NCI-H2107 treated with DMSO at 0.1 percent for 48 hours (cell line): ENCODE data around the gene URB2.
"Not testable (repeated sequence)": the region's sequence is repeated elsewhere in the genome, so short reads cannot be mapped to it uniquely, and the experiment has no call there.

Source experiments
- DNase-seq: peaks from one replicate; lab custom pipeline; 2025; ENCODE audit not compliant: unreplicated experiment; lab: John Stamatoyannopoulos, UW

The URB2 gene

DNA sequence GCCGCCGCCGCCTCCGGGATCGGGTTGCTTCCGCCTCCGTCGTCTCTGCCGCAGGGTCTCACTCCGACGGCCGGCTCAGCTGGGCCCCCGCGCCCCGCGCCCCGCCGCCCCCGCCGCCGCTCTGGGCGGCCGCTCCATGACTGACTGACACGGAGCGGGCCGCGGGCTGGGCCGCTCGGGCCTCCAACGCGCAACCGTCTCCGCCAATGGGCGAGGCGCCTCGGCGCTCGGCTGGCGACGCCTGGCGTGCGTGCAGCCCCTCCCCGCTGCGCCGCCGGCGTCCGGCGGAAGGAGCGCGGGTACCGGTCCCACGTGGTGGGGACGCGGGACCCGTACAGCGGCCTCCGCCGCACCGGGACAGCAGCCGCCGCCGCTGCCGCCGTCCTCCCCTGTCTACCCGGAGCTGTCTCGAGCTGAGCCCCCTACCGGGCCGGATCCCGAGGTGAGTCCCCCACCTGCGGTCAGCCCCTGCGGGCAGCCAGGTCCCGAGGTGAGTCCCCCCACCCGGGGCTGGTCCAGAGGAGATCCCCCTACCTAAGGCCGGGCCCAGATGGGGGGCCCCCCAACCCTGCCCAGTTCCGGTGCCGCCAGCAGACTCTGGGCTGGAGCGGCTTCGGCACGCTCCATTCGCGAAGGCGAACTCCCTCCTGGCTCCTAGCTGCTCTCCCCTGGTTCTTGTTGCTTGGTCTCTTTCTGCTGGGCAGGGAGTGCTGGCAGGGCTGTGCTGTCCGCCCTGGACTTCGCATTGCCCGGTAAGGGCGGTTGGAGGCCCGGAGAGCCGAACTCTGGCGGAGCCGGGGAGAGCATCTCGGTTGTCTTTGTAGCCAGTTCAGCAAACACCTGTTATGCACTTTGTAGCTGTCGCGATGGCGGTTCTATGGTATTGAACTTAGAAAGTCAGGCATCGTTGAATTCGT, at the start of gene URB2, which contains the start of gene TAF5L:
URB2 (plus strand) TSS at position 333 of the 917 bp plus-strand sequence. CDS start 1,387 bp downstream, outside the sequence.
TAF5L (minus strand) TSS at position 208 of the 917 bp plus-strand sequence. CDS start 11,640 bp downstream, outside the sequence.
- DNase-seq = peak; percentile 68

DNA sequence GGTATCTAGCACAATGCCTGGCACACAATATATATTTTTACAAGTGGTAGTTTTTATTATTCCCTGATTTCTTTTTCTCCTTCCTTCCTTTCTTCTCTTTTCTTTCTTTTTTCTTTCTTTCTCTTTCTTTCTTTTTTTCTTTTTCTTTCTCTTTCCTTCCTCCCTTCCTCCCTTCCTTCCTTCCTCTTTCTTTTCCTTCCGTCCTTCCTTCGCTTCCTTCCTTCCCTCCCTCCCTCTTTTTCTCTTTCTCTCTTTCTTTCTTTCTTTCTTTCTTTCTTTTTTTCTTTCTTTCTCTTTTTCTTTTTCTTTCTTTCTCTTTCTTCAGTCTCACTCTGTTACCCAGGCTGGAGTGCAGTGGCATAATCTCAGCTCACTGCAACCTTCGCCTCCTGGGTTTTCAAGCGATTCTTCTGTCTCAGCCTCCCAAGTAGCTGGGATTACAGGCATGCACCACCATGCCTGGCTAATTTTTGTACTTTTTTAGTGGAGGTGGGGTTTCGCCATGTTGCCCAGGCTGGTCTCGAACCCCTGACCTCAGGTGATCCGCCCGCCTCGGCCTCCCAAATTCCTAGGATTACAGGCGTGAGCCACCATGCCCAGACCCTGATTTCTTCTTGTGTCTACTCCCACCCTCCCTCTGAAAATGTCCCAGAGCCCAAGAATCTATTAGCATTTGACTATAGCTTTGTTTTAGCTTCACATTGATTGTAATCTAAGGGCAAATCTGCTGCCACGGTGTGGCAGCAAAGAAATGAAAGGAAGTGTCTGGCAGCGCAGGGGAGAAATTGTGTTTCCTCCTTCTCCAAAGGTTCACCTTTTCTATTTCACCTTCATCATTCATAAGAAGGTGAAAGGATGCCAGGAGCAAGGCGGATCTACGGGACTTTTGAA, 47.6 kb upstream of the URB2 start:
- no peak for DNase-seq

DNA sequence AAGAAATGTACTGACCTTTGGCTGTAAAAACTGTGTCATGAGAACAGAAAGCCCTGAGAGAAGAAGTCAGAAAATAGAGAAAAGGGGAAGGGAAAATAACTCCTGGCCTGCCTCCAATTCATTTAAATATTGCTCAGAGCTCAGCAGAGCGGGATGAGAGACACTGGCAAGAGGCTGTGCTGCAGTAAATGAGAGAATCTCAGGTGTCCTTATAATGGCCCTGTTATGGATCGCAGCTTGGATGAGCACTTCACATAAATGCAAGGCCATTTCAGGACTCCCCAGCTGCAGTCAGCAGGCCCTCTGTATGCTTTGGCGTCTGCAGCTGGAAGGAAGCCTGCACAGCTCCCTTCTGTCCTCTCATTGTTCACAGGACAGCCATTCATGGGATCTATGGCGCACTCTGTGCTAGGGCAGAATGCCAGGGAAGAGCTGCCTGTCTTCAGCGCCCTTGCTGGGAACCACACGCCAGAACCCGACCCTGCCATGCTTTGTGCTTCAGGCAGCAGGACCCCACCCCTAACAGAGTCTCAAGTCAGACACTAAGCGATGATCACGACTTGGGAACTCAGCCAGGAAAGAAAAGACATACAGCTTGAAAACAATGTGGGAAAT, 46.9 kb upstream of the URB2 start:
- peak; percentile 76 for DNase-seq

DNA sequence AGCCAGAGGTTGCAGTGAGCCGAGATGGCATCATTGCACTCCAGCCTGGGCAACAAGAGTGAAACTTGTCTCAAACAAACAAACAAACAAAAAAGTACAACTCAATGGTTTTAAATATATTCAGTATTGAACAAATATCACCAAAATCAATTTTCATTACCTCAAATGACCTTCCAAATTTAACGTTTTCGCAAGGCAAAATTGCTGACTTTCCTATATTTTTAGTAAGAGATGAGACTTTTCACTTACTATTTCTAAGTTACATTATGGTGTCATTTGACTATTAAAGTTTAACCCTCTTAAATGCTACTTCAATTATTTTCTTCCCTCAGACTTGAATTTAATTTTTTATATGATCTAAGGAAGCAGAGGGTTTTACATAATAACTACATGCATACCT, 44.6 kb upstream of the URB2 start:
- DNase-seq = no peak

DNA sequence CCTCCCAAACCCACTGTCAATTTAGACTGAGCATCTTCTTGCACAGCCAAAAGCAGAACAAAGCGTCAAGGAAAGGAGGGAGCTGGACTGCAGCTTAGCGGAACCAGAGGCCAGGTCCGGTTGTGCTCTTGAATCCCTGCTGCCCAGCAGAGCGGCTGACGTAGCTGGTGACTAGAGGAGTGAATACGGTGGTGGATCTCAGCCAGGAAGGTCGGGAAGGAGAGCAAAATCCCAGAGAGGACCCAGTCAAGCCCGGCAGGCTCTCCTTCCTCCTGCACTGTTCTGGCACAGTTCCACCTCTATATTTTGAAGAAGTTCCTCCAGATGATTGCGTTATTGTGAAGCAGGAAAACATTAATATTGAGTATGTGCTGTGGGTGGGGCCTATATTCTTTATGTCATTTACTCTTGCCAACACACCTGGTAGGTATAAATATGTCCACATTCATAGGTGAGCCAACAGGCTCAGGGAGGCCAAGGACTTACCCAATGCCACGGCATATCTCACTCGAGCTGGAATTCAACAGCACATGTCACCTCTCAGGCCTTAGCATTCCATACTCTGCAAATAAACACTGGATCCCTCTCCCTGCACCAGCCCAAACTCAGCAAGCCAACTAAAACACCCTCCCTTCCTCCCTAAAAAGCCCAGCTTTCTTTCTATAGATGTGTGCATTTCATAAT, 43.9 kb upstream of the URB2 start:
- no peak for DNase-seq

DNA sequence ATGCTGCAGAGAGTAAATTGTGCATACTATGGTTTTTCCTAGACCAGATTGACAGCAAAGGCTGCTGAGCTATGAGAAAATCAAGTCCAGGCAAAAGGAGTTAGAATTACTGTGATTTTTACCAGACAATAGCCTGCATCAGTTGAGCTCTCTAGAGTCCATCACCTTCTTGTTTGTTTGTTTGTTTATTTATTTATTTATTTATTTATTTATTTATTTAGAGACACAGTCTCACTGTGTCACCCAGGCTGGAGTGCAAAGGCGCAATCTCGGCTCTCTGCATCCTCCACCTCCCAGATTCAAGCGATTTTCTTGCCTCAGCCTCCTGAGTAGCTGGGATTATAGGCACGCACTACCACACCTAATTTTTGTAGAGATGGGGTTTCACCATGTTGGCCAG, 43.3 kb upstream of the URB2 start:
- DNase-seq = no peak

DNA sequence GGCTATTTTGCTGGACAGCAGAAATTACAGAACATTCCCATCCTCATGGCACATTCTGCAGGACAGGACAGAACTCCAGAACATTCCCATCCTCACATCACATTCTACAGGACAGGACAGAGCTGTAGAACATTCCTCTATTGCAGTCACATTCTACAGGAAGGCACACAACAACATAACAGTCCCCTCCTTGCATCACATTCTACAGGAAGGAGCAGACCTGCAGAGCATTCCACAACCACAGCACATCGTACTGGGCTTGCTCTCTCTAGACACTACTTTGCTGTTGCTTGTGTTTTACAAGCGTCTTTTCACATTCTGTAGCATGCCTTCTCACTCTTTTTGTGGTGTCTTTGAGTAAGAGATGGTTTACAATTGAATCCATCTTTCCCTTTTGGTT, 40.7 kb upstream of the URB2 start:
- DNase-seq = no peak

DNA sequence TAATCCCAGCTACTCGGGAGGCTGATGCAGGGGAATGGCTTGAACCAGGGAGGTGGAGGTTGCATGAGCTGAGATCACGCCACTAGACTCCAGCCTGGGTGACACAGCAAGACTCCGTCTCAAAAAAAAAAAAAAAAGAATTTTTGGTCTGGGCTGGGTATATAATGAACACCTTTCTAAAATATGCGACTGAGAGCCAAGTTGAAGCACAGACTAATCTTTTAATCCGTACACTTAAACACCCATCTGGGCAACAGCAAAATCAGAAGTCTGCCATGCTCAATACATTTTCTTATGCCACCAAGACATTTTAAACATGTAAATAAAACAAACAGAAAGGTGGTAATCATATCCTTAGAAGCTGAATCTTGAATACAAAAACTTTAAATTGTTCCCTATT, 35.9 kb upstream of the URB2 start:
- DNase-seq = no peak

DNA sequence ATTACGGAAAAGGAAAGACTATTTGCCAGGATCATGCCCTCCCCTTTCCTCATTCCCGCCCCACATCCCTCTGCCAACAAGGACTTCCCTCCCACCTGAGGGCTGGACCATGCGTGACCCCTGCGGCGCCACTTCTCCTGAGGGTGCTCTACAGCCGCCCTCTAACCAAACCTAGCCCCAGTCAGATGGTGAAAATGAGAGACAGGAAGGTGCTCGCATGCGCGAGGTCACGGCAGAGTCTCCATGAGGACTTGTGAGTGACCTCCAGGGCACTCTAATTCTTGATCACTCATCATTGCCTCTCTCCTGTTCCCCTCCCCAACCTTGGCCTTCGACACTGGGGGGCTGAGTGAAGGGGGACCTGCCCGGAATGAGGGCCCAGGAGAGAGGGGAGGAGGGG, 32.2 kb upstream of the URB2 start:
- no peak for DNase-seq

DNA sequence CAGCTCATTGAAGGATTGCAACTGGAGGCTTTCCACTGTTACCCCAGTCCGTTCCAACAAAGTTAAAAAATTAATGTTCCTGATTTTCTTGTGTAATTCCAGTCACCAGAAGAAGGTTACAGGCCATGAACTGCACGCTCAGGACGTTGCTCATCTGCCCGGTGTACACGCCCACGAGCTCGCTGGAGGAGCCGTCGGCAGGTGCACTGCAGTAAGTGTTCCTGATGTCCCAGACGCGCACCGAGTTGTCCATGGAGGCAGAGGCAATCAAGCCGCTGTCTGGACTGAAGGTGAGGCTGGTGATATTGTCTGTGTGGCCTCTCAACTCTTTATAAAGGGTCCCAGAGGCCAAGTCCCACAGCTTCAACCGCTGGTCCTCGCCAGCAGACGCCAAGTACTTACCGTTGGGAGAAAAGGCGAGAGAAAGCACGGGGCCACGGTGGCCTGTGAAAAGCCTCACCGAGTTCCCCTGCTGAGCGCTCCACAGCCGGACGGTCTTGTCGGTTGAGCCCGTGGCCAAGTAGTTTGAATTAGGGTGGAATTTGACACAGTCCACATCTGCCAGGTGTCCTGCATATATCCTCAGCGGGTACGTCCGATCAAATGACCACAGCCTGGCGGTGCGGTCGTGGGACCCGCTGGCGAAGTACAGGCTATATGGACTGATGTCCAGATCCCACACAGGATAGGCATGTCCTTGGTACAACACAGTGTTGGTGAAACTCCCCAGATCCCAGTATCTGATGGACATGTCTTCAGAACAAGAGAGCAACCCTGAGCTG, 31.6 kb upstream of the URB2 start:
- no peak for DNase-seq

DNA sequence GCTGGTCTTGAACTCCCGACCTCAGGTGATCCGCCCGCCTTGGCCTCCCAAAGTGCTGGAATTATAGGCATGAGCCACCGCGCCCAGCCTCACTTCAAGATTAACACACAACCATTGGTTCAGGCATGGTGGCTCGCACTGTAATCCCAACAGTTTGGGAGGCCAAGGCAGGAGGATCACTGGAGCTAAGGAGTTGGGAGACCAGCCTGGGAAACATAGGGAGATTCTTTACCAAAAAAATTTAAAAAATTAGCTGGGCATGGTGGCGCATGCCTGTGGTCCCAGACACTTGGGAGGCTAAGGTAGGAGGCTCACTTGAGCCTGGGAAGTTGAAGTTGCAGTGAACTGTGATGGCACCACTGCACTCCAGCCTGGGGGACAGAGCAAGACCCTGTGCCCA, 30.2 kb upstream of the URB2 start:
- DNase-seq = not testable (repeated sequence)

DNA sequence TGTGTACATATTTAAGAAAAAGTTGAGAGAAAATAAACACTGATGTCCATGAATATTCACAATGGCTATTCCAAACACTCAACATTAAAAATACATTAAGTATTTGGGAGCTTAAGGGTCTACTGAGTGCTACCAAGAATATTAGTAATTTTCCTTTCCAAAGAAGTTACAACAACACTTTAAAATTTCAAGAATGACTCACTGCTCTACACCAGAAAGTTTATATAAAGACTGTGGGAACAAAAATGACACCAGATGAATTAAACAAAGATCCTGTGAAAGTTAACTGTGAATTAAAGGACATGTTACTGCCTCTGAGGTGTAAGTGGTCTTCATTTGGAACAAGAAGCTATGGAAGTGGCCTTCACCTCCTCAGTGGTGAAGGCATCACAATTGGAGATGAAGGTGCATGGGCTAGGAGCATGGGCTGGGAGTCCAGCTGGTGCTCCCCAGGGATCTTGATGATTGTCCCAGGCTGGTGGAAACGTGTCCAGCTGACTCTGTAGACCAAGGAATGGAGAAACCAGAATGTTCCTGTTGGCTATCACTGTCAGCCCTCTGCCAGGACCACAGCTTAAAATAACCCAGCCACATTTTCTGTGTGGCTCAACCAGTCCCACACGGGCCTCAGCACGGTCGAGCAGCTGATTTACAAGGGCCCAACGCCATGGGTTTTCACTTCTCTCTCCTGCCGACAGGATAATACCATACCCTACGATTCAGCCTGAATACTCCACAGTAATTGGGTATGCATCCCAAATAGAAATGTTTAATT, 28.9 kb upstream of the URB2 start:
- DNase-seq = no peak

DNA sequence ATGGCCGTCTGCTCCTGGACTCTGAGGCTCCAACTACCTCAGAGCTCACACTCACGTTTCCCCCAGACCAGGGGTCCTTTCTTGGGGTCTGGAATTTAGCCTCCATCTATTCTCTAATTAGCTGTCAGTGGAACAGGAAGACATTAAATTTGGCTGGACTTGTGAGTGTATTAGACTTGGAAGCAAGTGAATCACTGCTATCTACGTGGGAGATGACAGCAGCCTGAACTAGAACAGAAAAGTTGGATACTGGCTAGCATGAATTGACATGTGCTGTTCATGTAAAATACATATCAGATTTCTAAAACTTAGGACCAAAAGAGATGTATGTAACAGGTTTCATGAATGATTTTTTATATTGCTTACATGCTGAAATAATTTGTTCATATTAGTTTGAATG, 28.2 kb upstream of the URB2 start:
- no peak for DNase-seq

DNA sequence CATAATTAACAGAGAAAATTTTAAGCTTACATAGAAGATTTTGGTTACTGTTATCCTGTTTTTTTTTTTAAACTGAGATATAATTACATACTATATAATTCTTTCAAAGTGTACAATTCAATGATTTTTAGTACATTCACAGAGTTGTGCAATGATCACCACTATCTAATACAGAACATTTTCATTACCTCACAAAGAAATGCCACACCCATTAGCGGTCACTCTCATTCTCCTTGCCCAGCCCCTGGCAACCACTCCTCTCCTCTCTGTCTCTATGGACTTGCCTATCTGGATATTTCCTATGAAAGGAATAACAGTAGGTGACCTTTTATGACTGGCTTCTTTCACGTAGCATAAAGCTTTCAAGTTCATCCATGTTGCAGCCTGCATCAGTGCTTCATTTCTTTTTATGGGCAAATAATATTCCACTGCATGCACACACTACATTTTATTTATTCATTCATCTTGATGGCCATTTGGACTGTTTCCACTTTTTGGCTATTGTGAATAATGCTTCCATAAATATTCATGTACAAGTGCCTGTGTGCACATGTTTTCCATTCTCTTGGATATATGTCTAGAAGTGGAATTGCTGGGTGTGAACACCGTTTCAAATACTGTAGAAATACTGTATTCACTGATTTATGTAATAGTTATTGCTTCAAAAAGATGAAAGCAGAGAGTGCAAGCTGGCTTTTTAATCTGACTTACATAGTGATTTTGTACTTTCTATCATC, 26.7 kb upstream of the URB2 start:
- DNase-seq = no peak

DNA sequence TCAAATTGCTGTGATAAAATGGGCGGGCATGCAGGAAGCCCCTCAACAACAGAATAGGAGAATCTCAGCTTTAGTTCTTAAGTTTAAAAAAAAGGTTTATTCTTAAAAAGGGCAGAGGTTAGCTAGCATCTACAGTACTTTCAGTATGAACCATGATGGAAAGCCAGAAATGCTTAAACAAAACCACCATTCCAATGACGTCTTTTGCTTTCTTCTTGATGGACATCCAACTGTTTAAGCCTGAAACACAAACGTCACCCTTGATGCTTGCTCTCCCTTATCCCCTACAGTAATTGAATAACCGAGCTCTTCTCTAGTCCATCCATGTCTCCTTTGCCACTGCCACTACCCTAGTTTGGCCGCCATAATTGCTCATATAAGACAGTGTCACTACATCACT, 25.8 kb upstream of the URB2 start:
- no peak for DNase-seq

DNA sequence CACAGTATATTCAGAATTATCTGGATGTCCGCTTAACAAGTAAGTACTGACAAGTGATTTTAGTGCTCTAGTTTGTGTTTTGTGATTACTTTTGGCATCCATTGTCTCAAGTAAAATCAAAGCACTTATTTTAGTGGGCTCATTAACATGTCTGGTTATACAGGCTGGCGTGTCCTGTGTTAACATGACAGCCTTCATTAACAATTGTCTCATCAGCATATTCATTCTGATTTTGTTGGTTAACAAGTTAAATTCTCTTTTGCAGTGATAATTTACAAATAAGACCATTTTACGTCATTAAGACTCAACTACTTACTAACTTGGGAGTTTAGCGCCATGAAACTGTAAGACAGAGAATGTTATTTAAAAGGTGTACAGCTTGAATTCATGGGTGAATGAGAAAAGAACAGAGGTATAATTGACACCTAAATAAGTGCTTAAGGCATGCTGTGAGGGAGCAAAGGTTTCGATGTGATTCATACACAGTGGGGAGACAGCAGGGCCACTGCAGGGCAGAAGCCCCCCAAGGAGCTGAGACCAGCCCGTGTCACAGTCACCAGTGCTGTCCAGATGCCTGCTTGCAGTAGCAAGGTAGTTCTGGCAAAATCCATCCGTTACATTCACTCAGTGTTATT, 22.6 kb upstream of the URB2 start:
- no peak for DNase-seq

DNA sequence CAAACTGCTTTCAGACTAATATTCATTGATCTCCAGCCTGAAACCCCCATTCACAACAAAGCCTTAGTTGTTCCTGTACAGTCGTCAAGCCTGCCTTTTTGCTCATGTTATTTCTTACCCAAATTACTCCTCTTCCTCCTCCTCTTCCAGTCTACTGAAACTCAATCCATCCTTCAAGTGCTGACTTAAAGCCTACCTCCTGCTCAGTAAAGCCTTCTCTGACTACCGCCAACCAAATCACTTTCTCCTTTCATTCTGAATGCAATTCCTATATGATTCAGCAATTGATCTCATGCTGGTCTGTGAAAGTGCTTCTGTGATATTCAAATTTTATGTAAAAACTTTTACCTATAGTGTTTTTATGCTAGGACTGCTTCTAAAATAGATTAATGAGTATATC, 18.7 kb upstream of the URB2 start:
- no peak for DNase-seq

DNA sequence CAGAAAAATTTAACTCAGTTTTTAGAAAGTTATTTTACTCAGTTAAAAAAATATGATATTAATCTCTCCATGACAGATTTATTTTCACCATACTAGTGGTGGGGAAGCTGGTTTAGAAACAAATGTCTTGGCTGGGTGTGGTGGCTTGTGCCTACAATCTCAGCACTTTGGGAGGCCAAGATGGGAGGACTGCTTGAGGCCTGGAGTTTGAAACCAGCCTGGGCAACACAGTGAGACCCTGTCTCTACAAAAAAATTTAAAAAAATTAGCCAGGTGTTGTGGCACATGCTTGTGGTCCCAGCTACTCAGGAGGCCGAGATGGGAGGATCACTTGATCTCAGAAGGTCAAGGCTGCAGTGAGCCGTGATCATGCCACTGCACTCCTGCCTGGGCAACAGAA, 17.5 kb upstream of the URB2 start:
- DNase-seq = no peak
